SIG-M5 treated with dmso at 0.1 percent for 504 hours (cell line): ENCODE measurements around the gene JOSD1.
A peak's percentile ranks its signal among the peaks of the same experiment; 100 is the strongest.

Experiments used
- DNase-seq: peaks from one replicate; lab custom pipeline; 2025; ENCODE audit not compliant: unreplicated experiment; lab: John Stamatoyannopoulos, UW

JOSD1 gene

DNA sequence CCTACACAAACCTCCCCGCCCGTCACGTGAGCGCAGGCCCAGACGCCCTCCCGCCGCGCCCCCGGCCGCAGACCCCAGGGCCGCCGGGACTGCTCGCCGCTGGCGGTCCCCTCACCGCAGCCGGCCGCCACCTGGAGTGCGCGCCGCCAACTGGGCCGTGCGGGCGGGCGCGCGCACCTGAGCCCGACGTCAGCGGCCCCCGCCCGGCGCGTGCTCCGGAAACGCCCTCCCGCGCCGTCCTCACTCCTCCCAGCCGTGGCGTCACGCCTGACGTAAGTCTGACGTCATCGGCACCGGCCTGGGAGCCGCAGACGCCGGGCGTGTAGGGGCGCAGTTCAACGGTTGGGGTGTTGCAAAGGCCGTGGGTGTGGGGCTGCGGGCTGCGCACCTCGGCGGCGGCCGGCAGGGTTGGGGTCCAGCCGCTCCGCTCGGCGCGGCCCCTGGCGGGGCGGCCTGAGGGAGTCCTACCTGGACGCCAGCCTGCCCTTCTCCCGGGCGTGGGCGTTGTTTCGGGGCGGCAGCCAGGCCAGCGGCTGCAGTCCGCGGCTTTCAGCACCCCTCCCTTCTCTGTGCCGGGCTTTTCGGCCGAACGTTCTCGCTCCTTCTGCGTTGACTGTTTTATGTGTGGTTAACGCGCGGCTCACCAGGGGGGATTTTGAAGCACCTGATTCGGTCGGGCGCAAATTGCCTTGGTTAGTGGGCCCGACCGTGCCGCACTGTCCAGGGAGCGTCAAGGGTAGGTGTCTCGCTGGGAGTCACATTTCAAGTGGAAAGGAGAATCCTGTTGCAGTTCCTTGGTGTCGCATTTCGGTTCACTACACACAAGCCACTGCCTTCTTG is at the start of gene JOSD1:
Gene JOSD1, minus strand, starts transcription at position 155 of the 840 bp plus-strand sequence. CDS start 956 bp downstream, outside the sequence.
- DNase-seq, result peak; percentile 74

DNA sequence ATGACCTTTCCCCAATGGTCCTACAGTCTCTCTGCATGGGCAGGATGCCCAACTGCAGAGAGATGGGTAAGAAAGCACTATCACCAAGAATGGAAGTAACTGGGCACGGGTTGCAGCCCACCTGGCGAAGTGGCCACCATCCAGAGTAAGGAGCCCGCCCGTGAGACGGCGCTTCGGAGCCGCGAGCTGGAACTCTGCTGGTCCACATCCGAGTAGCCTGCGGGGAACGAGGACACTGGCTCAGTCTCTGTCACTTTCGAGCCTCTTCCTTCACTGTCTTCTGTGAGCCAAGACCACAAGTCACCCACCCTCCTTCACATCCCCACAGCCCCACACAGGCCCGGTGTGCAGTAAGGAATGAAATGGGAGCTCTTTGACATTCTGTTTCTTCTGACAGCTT is 49.4 kb upstream of the JOSD1 start:
- no peak for DNase-seq

DNA sequence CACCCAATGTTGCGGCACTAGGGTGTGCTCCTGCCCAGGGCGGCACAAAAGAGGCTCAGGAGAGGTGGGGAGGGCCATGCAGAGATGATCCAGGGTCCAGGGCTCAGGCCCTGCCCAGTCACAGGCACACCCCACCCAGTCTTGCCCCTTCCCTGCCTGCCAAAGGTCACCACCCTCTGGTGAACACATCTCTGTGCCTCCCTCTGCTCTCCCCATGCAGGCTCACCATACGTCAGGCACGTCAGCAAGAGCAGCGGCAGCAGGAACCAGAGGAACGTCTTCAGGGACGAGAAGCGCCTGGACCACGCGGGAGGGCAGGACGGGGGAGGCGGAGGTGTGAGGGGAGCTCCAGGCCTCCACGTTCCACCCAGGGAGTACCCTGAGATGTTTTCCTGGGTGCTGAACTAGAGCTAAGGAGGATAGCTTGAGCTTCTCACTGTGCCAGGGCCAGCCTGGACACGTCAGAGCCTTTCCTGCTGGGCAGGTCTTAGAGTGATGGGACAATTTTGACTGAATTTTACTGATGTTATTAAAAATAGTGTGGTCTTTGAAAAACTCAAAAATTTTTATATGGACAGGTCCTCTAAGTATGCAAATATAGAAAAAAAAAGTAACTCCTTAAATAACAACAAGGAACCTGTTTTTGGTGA is 47.9 kb upstream of the JOSD1 start:
- DNase-seq, result no peak

DNA sequence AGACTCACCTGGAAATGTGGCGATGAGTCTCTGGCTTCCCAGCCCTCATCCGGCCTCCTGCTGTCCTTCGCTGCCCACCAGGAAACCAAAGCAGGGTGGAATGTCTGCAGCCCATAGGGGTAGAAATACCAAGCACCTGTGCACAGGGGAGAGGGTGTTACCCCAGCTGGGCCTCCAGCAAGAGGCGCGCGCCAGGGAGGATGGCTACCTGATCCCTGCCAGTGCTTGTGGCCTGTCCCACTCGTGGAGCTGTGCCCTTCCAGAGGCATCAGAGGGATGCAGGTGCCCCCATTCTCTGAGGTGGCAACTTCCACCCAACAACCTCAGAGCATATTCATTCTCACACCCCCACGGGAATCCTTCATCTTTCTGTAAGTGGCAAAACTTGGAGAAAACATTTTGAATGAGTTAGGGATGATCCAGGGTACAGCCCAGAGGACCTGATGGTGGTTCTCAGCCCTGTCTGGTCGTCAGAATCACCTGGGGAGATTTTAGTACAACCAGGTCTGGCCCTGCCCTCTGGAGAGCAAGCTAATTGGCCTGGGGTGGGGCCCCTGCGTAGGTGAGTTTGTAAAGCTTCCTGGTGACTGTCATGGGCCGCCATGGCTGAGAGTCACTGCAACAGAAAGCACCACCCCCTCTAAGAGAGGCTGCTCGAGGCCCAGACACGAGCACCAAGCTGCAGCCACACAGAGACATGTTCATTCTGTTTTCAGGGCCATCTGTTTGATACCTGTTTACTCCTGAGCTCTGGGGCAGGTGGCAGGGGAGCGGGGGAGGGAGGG is 45.1 kb upstream of the JOSD1 start:
- DNase-seq, result no peak

DNA sequence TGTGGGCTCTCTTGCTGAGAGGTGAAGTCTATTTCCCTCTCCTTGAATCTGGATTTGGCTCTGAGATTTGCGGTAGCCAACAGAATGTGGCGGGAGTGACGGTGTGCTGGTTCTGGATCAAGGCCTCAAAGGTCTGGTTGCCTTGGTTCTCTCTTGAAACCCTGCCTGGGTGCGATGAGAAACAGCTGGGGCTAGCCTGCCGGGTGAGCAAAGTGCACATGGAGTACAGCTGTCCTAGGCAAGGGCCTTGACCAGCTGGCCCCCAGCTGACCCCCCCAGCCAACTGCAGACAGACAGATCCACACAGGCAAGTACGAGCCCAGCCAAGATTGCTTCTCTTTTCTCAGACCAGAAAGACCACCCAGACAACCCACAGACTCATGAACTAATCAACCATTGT is 44.2 kb upstream of the JOSD1 start:
- DNase-seq, result no peak

DNA sequence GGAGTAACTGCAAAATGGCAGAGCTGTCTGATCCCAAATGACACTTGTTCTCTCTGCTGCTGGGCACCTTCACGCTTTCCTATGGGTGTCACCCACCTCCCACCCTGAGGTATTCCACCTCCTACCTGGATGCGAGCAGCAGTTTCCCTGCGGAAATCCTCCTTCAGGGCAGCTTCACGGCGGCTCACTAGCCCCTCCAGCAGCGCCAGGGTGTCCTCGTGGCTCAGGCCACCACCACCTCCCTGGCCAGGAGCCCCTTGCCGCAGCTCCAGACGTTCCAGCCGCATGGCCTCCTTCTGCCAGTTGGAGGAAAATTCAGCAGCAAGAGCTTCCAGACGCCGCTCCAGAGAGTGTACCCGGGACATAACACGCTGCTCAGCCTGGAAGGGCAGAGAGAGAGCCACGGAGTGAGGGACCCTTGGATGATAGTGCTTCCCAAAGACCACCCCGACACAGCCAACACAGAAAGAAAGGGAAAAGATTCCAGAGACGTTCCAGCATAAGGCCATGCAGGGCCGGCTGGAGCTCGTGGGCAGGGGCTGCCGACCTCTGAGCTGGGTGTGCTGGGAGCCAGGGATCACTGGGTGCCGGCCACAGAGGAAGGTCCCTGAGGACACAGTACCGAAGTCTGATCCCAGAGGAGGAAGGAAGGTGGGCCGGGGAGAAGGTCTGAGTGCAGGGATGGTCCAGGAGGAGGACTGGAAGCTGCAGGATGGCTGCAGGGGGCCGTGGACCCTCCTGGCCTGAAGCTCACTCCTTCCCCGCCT is 41.6 kb upstream of the JOSD1 start:
- no peak for DNase-seq

DNA sequence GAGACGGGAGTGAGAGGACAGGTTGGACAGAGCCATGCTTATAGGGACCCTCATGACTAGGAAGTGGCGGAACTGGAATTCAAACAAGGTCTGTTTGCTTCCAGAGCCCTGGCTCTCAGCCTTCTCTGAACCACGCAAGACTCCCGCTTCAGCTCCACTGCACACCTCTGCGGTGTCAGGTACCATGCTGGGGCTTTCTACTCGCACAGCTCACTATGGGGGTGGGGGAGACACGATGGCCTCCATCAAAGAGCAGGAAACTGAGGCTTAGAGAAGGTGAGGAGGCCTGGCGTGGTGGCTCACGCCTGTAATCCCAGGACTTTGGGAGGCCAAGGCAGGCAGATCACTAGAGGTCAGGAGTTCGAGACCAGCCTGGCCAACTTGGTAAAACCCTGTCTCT is 40.8 kb upstream of the JOSD1 start:
- no peak for DNase-seq

DNA sequence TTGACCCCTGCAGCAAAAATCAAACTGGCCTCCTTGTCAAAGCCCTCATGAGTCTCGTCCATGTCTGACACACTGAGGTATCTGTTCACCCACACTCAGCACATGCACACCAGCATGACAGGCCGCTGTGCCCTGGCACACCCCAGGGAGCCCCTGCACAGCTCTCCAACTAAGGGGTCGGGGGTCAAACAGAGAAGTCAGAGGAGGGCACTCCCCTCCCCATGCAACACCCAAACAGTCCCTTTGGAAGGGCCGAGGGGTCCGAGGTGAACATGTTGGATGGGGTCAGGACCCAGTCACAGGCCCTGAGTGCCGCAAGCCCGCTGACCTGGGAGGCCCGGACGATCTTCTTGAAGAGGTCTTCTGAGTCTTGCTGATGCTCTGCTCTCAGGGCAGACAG is 40.4 kb upstream of the JOSD1 start:
- DNase-seq, result no peak

DNA sequence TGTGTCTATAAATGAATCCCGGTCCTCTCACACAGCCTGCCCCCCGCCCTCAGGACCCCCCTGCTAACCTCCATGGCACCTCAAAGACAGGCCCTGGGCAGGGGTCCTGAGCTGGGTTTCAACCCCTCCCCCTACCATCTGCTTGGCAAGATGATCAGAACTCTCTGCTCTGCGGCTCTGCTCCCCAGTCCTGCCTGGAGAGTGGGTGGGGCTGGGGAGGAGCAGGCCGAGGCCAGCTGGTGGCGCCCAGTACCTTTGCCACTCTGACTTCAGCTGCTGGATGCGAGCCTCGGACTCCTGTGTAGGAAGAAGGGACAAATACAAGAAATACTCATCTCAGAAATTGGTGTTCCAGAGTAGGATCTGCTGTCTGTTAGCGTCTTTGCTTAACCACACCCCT is 40.0 kb upstream of the JOSD1 start:
- DNase-seq, result no peak

DNA sequence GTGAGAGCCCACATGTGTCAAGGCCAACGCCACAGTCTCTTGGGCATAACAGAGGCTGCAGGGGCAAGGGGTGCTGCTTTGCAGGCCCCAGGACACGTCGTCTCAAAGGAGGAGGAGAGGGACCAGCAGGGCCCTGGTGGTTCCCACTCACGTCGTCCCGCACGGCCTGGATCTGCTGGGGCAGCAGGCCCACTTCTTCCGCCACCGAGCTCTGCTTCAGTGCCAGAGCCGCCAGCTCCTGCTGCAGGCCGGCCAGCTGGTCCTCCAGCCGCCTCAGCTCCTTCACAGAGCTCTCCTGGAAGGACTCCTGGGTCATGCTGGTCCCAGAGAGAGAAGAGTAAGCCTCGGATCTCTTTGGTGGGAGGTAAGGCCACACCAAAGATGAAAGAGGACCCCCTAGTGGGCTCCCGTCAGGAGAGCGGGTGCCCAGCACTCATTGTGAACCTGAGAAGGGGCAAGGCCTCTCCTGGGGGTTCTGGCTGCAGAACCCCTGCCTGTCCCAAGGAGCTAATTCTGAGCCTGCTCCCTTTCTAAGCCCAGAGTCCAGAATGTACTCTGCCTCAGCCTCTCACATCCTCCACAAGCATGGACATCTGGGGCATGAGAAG is 39.5 kb upstream of the JOSD1 start:
- DNase-seq, result no peak

DNA sequence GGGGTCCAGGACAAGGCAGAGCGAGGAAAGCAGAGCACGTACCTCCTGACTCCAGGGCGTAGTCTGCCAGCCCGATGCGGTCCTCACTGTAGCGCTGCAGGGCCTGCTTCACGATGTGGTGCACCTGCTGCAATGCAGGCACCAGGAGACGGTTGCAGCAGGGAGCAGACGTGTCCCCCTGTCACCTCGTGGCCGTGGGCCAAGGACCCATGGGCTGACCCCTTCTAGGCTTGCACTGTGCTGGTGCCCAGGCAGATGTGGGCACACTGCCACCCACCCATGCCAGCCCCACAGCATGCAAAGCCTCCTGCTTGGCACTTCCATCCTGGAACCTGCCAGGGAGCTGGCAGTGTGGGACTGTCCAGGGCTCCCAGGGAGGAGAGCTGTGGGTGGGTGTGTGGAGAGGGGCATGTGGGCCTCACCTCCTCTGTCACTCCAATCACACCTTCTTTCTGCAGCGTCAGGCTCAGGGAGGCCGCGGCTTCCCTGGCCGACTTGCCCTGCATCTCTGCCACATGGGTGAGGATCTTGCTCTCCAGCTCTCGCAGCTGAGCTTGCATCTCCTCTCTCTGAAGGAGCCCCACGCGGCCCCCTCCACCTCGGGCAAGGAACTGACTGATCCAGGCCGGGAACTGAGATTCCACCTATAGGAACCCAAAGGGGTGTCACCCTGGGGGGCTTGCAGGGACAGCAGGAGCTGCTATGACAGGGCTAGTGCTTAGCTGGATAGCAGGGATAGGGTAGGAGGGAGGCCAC is 38.7 kb upstream of the JOSD1 start:
- DNase-seq, result no peak

DNA sequence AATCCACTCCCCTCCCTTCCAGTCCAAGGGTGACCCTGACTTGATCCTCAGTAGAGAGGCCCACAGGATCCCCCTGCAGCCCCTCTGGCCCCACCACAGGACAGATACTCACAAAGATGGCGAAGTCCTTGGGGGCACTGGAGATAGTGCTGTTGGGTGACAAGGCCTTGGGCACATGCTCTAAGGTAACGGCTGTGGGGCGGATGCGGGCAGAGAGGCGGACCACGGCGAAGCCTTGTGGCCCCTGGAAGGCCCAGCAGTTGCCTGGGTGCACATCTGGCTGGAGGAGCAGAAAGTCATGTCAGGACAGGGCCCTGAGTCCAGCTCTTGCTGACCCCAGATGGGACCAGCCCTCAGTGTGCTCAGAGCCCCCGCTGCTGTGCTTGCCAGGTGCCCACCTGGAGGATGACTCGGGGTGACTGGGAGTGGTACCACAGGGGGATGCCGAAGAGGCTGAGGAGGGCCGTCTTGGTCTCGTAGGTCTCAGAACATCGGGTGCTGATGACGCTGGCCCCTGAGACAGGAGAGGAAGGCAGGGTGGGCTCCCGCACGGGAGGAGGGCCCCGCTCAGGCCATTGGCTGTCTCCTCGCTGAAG is 37.8 kb upstream of the JOSD1 start:
- no peak for DNase-seq

DNA sequence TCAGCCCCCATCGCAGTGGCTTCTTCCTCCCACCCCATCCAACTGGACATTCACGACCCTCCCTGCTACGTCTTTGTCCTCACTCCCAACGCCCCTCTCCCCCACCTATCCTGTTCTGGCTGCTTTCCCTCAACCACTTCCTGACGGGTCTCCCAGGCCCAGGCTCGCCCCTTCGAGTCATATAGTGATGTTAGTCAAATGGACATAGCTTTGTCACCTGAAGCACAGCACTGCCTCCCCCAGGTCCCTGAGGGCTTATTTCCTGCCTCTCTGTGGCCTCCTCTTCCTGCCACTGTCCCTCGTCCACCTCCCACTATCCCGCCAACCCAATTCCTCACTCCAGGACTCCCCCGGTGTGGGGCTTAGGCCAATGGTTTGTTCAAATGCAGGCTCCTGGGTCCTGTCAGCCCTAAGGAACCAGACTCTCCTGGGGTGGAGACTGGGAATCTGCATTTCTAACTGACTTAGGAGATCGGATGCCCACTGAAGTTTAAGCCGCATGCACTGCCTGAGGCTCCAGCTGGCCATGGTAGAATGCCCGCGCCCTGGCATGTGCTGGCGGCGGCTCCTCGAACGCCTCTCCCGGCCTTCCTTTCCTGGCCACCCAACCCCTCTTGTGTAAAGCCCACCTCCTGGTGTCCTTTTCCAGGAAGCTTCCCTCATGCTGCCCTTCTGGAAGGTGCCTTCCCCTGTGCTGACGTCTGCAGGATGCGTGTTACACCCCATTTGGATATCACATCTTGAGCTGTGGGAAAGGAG is 36.7 kb upstream of the JOSD1 start:
- DNase-seq, result no peak

DNA sequence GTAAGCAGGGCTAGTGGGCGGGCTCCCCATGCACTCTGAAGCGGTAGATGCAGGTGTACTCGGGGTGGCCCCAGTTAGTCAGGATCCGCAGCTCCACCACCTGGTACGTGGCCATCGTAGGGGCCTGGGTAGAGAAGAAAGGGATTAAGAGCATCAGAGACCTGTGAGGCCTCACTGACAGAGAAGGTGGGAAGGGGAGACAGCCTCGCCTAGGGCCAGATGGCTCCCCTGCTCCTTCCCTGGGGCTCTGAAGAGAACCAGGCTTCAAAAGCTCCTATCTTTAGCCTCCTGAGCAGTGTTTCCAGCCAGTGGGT is 35.5 kb upstream of the JOSD1 start:
- no peak for DNase-seq

DNA sequence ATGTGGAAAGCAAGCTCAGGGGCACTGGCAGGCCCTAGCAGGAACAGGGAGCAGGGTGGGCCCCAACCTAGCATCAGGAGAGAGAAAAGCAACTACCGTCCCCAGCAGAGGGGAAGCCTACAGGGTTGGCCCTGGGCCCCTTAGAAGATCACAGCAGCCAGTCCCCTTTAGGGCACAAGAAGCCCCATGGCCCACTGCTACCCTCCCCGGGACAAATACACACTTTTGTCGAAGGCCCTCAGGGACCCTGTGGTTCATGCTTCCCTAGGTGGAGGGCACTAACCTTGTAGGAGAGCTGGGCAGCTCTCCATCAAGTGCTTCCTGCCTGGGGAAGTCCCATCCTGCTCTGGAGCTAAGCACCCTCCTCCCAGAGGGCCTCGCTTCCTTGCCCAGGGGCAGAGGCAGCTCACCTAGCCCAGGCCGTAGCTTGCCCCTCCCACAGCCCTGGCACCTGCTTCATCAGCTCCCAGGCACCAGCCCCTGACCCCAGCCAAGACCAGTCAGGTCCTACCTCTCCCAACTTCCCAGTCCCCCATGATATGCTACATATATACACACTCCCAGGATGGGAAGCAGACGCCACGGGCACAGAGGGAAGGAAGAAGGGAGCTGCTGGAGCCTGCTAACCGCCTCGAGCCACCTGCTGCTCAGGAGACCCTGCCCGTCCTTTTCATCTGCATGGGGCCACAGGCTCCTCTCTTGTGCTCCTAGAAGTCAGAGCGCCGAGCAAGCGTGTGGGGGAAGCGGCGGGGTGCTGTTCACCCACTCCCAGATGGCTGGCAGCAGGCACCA is 34.9 kb upstream of the JOSD1 start:
- no peak for DNase-seq

DNA sequence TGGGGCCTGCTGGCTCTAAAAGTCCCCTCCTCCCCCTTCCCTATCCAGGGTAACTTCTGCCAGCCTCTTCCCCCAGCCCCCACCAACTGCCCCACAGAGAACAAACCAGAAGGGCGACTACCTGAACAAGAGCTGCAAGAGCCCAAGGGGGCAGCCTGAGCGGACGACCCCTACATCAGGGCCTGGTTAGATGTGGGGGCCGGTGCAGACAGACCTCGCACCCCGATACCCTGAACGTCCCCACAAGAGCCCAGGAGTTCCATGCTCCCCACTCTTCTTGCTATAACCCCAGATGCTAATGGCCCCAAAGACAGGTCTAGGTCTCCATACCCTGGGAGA is 34.4 kb upstream of the JOSD1 start:
- DNase-seq, result no peak

DNA sequence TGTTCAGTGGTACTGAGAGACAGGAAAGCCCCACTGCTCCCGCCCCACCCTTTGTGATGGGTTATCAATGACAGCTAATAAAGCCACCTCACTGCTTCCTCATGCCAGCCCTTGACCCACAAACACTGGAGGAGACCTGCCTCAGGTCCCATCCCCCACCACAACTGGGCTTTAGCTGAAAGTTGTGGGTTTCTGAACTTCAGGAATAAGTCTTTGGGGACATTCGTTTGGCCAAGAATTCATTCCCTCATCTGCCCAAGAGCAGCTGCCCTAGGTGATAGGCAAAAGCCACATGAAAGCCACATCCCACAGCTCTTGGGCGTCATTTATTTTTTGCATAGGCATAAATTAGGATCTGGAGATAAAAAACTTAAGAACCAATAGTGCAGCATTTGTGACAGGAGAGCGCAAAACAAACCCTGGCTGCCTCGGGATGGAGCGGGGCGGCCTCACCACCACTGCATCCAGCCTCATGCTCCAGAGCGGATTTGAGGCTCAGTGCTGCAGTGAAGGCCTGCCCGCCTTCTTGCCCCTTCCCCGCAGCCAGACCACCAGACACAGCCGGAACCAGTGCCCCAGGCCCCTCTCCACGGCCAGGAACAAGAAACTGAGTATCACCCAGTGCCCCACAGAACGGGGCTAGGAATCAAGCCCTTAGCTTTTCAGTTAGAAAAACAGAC is 33.8 kb upstream of the JOSD1 start:
- no peak for DNase-seq
